OCI-LY7 (cell line): ENCODE results near the gene CDK2.

Experiments
- EZH2phosphoT487 ChIP-seq: fragments of 200-600 bp; sonication (generic); IDR thresholded peaks from 2 replicates; pipeline ENCODE4 v1.6.1; 2018; ENCODE audit warnings: low read depth, borderline replicate concordance, mild to moderate bottlenecking, mixed run types, antibody characterized with exemption, low read length, moderate library complexity, mixed read lengths
- TF ChIP-seq, protein P1 (sequence below): fragments of 200-600 bp; sonication (generic); conservative IDR thresholded peaks from 2 replicates; pipeline ENCODE4 v1.5.1; 2014; ENCODE audit warnings: mild to moderate bottlenecking, antibody characterized with exemption, low read length, moderate library complexity, mixed read lengths

DNA sequence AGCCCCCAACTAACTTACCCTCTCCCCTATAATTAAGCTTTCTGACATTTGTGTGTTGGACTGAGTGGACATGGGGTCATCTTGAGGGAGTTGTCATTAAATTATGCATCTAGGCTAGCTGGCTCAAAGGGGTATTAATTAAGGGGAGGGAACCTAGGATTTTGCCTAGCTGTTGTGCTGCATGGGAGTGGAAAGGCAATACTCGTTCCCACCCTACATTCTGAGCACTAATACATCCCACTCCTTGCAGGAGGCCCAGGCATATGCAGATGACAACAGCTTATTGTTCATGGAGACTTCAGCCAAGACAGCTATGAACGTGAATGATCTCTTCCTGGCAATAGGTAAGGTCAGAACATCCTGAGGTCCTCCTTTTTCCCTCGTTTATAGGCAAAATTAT, 24.5 kb downstream of the CDK2 start:
- TF ChIP-seq EZH2phosphoT487, result no peak
- TF ChIP-seq, protein P1, sequence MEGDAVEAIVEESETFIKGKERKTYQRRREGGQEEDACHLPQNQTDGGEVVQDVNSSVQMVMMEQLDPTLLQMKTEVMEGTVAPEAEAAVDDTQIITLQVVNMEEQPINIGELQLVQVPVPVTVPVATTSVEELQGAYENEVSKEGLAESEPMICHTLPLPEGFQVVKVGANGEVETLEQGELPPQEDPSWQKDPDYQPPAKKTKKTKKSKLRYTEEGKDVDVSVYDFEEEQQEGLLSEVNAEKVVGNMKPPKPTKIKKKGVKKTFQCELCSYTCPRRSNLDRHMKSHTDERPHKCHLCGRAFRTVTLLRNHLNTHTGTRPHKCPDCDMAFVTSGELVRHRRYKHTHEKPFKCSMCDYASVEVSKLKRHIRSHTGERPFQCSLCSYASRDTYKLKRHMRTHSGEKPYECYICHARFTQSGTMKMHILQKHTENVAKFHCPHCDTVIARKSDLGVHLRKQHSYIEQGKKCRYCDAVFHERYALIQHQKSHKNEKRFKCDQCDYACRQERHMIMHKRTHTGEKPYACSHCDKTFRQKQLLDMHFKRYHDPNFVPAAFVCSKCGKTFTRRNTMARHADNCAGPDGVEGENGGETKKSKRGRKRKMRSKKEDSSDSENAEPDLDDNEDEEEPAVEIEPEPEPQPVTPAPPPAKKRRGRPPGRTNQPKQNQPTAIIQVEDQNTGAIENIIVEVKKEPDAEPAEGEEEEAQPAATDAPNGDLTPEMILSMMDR, result no peak
